GM18867 (cell line): Measurements from ENCODE around the gene PIP4K2A.
"Not testable (repeated sequence)": the region's sequence is repeated elsewhere in the genome, so short reads cannot be mapped to it uniquely, and the experiment has no call there.

Experiments
- ATAC-seq: cut with Tn5 transposase; IDR thresholded peaks from one replicate; pipeline ENCODE4 v1.9.1; 2021; ENCODE audit warnings: mild to moderate bottlenecking, moderate library complexity; ENCODE audit not compliant: unreplicated experiment

The PIP4K2A gene

GRCh38 chr10:22714479-22715289 lies at the start of gene PIP4K2A:
PIP4K2A (minus strand) TSS chr10:22714578; CDS start chr10:22714326, 252 bp downstream.
- peak; percentile 78 for ATAC-seq

GRCh38 chr10:22761569-22762220 lies 47.3 kb upstream of the PIP4K2A start:
- ATAC-seq: no peak

- ATAC-seq: no peak
These were observed 45.6 kb upstream of the PIP4K2A start for GRCh38 chr10:22760025-22760424.

- no peak for ATAC-seq
These were observed 44.5 kb upstream of the PIP4K2A start for GRCh38 chr10:22758867-22759266.

- ATAC-seq: no peak
These were observed 39.9 kb upstream of the PIP4K2A start for GRCh38 chr10:22754296-22754695.

GRCh38 chr10:22753786-22754185 lies 39.4 kb upstream of the PIP4K2A start:
- ATAC-seq: no peak

- peak; percentile 76 for ATAC-seq
These were observed 38.0 kb upstream of the PIP4K2A start for GRCh38 chr10:22752272-22752889.

- no peak for ATAC-seq
These were observed 35.8 kb upstream of the PIP4K2A start for GRCh38 chr10:22750131-22750530.

- ATAC-seq: not testable (repeated sequence)
These were observed 30.5 kb upstream of the PIP4K2A start for GRCh38 chr10:22744858-22745257.

GRCh38 chr10:22742678-22743077 lies 28.3 kb upstream of the PIP4K2A start:
- peak; percentile 99 for ATAC-seq

GRCh38 chr10:22741631-22742030 lies 27.3 kb upstream of the PIP4K2A start:
- not testable (repeated sequence) for ATAC-seq

- no peak for ATAC-seq
These were observed 25.8 kb upstream of the PIP4K2A start for GRCh38 chr10:22740180-22740579.

- no peak for ATAC-seq
These were observed 23.2 kb upstream of the PIP4K2A start for GRCh38 chr10:22737587-22737986.

- ATAC-seq: no peak
These were observed 21.8 kb upstream of the PIP4K2A start for GRCh38 chr10:22736134-22736533.

GRCh38 chr10:22733992-22734391 lies 19.6 kb upstream of the PIP4K2A start:
- no peak for ATAC-seq

- no peak for ATAC-seq
These were observed 13.3 kb upstream of the PIP4K2A start for GRCh38 chr10:22727663-22728062.

GRCh38 chr10:22727112-22727511 lies 12.7 kb upstream of the PIP4K2A start:
- ATAC-seq: peak; percentile 33

GRCh38 chr10:22724773-22725172 lies 10.4 kb upstream of the PIP4K2A start:
- ATAC-seq: no peak

GRCh38 chr10:22723783-22724182 lies 9.4 kb upstream of the PIP4K2A start:
- ATAC-seq: peak; percentile 58

GRCh38 chr10:22723343-22723779 lies 9.0 kb upstream of the PIP4K2A start:
- peak; percentile 72 for ATAC-seq

GRCh38 chr10:22722626-22723169 lies 8.3 kb upstream of the PIP4K2A start:
- no peak for ATAC-seq
